Activated CD8-positive, alpha-beta memory T cell treated with anti-CD3 and anti-CD28 coated beads for 48 hours (primary cell): ENCODE results near the gene TBX5.

Experiments
- DNase-seq, 3 experiments: peaks; one replicate each; pipeline ENCODE4 v3.0.0-alpha.2; 2020; ENCODE audit warnings: low read depth in 2 of 3, low spot score in 2 of 3

The TBX5 gene

GRCh38 chr12:114405519-114406271, at the start of gene TBX5:
TSS of gene TBX5 (minus strand) at chr12:114406144. CDS start at chr12:114403898, 2,246 bp downstream.
- DNase-seq = no peak

GRCh38 chr12:114451657-114452056, 45.7 kb upstream of the TBX5 start:
- DNase-seq = no peak

GRCh38 chr12:114450515-114451300, 44.8 kb upstream of the TBX5 start:
- no peak for DNase-seq

- no peak for DNase-seq
Measured at GRCh38 chr12:114450019-114450418, 44.1 kb upstream of the TBX5 start.

- no peak for DNase-seq
Measured at GRCh38 chr12:114448618-114448933, 42.6 kb upstream of the TBX5 start.

GRCh38 chr12:114447799-114448617, 42.1 kb upstream of the TBX5 start:
- DNase-seq = no peak

GRCh38 chr12:114447274-114447716, 41.4 kb upstream of the TBX5 start:
- no peak for DNase-seq

- DNase-seq = no peak
Measured at GRCh38 chr12:114445401-114446323, 39.7 kb upstream of the TBX5 start.

GRCh38 chr12:114444422-114445279, 38.7 kb upstream of the TBX5 start:
- no peak for DNase-seq

GRCh38 chr12:114443607-114444421, 37.9 kb upstream of the TBX5 start:
- DNase-seq = no peak

GRCh38 chr12:114442578-114442977, 36.6 kb upstream of the TBX5 start:
- no peak for DNase-seq

GRCh38 chr12:114441545-114441944, 35.6 kb upstream of the TBX5 start:
- DNase-seq = no peak

GRCh38 chr12:114441039-114441383, 35.1 kb upstream of the TBX5 start:
- no peak for DNase-seq

GRCh38 chr12:114440270-114441038, 34.5 kb upstream of the TBX5 start:
- DNase-seq = no peak

GRCh38 chr12:114439817-114440216, 33.9 kb upstream of the TBX5 start:
- DNase-seq = no peak

- no peak for DNase-seq
Measured at GRCh38 chr12:114439261-114439683, 33.3 kb upstream of the TBX5 start.

- no peak for DNase-seq
Measured at GRCh38 chr12:114438635-114439256, 32.8 kb upstream of the TBX5 start.

GRCh38 chr12:114434341-114434740, 28.4 kb upstream of the TBX5 start:
- DNase-seq = no peak
